Memory B cell (primary cell): Measurements from ENCODE around the gene BAHCC1.
"Not testable (repeated sequence)": the region's sequence is repeated elsewhere in the genome, so short reads cannot be mapped to it uniquely, and the experiment has no call there.

Experiments used
- ATAC-seq: fragments of 150-1000 bp; cut with Tn5 transposase; 2 replicates; pipeline ENCODE4 v1.10.0; 2021; ENCODE audit warnings: low read depth, mild to moderate bottlenecking, moderate library complexity
- DNase-seq, 2 donors: peaks; one replicate each; pipeline ENCODE4 v3.0.0; 2022; ENCODE audit warnings: low spot score in 2 of 2
- H3K27ac Mint-ChIP-seq: one replicate; pipeline ENCODE4 v1.8.0; 2022; ENCODE audit warnings: mild to moderate bottlenecking, moderate library complexity, mixed read lengths
- H3K27me3 Mint-ChIP-seq: one replicate; pipeline ENCODE4 v1.8.0; 2022; ENCODE audit warnings: mixed read lengths
- H3K36me3 Mint-ChIP-seq: one replicate; pipeline ENCODE4 v1.8.0; 2022; ENCODE audit warnings: mild to moderate bottlenecking, mixed read lengths
- H3K4me1 Mint-ChIP-seq: one replicate; pipeline ENCODE4 v1.8.0; 2022; ENCODE audit warnings: mixed read lengths
- H3K4me3 Mint-ChIP-seq: one replicate; pipeline ENCODE4 v1.8.0; 2022; ENCODE audit warnings: mild to moderate bottlenecking, moderate library complexity, mixed read lengths
- H3K9me3 Mint-ChIP-seq: one replicate; pipeline ENCODE4 v1.8.0; 2022; ENCODE audit warnings: mixed read lengths

Gene BAHCC1

DNA sequence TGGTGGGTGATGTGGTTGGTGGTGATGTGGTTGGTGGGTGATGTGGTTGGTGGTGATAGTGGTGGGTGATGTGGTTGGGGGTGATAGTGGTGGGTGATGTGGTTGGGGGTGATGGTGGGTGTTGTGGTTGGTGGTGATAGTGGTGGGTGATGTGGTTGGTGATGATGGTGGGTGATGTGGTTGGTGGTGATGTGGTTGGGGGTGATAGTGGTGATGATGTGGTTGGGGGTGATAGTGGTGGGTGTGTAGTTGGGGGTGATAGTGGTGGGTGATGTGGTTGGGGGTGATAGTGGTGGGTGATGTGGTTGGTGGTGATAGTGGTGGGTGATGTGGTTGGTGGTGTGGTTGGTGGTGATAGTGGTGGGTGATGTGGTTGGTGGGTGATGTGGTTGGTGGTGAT lies 29.8 kb downstream of the BAHCC1 start:
- H3K27me3 Mint-ChIP-seq, H3K4me3 Mint-ChIP-seq, H3K4me1 Mint-ChIP-seq, H3K9me3 Mint-ChIP-seq, ATAC-seq, H3K36me3 Mint-ChIP-seq, H3K27ac Mint-ChIP-seq, DNase-seq: not testable (repeated sequence)

DNA sequence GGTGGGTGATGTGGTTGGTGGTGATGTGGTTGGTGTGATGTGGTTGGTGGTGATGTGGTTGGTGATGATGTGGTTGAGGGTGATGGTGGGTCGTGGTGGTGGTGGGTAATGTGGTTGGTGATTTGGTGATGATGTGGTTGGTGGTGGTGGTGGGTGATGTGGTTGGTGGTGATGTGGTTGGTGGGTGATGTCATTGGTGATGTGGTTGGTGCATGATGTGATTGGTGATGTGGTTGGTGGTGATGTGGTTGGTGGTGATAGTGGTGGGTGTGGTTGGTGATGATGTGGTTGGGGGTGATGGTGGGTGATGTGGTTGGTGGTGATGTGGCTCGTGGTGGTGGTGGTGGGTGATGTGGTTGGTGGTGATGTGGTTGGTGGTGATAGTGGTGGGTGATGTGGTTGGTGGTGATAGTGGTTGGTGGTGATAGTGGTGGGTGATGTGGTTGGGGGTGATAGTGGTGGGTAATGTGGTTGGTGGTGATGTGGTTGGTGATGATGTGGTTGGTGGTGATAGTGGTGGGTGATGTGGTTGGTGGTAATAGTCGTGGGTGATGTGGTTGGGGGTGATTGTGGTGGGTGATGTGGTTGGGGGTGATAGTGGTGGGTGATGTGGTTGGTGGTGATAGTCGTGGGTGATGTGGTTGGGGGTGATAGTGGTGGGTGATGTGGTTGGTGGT lies 30.6 kb downstream of the BAHCC1 start:
- DNase-seq, H3K27ac Mint-ChIP-seq, H3K9me3 Mint-ChIP-seq, H3K36me3 Mint-ChIP-seq, H3K4me3 Mint-ChIP-seq, ATAC-seq, H3K4me1 Mint-ChIP-seq: not testable (repeated sequence)
- peaks cover 10% of the 10 kb centered on the region for H3K27me3 Mint-ChIP-seq

DNA sequence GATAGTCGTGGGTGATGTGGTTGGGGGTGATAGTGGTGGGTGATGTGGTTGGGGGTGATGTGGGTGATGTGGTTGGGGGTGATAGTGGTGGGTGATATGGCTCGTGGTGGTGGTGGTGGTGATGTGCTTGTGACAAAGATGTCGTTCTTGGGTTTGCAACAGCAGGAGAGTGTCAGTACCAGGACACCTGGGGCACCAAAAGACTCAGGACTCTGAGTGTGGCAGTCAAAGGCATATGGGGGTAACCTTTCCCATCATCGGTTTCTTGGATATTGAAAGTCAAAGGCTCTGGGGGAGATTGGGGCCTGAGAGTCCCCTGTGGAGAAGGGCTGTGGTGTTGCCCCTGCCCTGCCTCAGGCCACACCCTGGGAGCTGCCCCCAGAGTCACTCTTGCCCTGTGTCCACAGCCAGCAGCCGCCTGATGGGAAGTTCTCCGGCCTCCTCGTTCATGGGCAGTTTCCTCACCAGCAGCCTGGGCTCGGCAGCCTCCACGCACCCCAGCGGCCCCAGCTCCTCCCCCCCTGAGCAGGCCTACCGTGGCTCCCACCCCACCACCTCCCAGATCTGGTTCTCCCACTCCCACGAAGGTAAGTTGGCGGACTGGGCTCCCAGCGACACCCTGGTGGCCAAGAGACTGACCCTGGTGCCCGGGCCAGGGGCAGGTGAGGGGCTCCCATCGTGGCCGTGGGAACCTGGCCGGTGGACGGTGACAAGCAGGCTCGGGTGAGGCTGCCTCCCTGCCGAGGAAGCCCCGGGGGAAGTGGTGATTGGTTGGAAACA lies 31.3 kb downstream of the BAHCC1 start:
- Mint-ChIP-seq H3K36me3 (no peaks in the 10 kb centered on the region), H3K27ac (no peak overlapping the region), H3K27me3 (peaks cover 9% of the 10 kb centered on the region), H3K9me3 (no peaks in the 10 kb centered on the region), H3K4me3 (no peak overlapping the region), H3K4me1 (peaks cover 2% of the 10 kb centered on the region)
- DNase-seq, result no peak
- no peak for ATAC-seq

DNA sequence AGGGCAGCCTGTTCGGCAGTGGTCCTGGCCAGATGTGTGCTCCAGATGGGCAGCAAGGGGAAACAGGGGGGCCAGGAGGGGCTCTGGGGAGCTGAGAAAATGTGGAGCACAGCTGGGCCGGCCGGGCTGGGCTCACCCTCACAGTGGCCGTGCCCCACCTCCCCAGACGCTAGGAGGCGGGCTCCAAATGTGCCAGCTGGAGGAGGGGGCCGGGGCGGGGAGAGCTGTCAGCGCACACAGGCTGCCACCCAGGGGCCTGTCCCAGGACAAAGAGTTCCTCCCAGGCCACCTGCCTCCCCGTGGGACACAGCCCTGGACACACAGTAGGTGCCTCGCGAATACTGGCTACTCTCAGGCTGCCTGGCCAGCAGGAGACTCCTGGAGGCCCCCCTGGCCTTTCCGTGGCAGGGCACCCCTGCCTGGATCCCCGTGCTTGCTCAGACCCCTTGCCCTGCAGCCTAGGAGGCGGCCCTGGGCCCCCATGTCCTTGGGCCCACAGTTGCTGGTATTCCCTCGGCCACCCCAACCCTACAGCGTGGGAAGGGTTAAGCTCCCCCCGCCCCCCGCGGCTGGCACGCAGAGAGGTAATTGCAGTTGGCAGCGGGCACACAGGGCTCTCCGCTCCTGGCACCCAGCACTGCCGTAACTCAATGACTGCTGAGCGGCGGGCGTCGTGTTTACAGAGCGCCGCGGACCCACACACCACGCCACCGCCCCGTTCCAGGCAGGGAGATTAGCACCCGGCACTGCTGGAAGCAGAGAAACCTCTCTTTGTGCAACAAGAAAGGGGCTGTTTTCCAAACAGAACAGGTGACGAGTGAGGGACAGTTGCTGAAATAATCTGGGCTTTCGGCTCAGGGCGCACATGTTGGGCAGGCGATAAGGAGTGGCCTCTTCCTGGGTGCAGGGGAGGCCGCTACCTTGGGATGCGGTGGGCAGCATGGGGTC lies 32.2 kb downstream of the BAHCC1 start:
- H3K4me3 Mint-ChIP-seq, result no peak overlapping the region
- ATAC-seq, result no peak

DNA sequence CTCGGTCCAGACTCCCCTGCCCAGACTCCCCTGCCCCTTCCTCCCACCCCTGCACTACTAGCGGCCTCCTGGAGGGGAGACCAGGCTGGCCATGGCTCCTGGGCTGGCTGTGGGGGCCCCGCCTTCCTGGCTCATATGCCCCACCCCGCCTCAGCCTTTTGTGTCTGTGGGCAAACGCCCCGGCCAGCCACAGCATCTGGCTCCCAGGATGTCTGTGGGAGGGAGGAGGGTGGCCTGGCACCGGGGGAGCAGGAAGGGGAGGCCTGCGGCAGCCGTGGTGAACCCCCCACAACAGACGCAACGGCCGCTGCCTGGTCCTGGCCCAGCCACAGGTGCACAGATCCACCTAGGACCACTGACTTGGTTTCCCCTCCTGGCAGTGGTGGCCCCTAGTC lies 32.9 kb downstream of the BAHCC1 start:
- Mint-ChIP-seq H3K27ac (no peak overlapping the region), H3K4me1 (peaks cover 2% of the 10 kb centered on the region), H3K4me3 (no peak overlapping the region), H3K27me3 (peaks cover 8% of the 10 kb centered on the region), H3K9me3 (no peaks in the 10 kb centered on the region), H3K36me3 (no peaks in the 10 kb centered on the region)
- ATAC-seq (no peak), DNase-seq (no peak)

More for the DNA sequence above, 32.2 kb downstream of the BAHCC1 start:
- Mint-ChIP-seq H3K27me3 (peaks cover 8% of the 10 kb centered on the region), H3K36me3 (no peaks in the 10 kb centered on the region), H3K9me3 (no peaks in the 10 kb centered on the region), H3K4me1 (peaks cover 2% of the 10 kb centered on the region), H3K27ac (no peak overlapping the region)
- no peak for DNase-seq

DNA sequence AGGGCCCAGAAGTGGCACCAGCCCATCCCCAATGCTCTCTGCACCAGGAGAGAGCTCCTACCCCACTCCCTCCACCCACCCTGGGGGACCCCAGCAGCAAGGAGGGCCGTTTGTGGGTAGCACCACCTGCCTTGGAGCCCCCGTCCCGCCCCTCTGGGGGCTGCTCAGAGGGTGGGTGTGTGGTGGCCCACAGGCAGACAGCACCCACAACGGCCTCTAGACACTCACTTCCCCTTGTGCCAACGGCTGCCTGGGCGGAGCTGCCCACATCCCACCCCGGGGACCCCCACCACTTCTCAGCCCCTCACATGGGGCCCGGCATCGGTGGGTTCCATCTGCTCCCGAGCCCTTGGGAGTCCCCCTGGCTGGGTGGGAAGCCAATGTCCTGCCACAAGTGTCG lies 33.3 kb downstream of the BAHCC1 start:
- H3K27me3 Mint-ChIP-seq, result peaks cover 8% of the 10 kb centered on the region
- no peak for DNase-seq
- H3K4me3 Mint-ChIP-seq, result no peak overlapping the region
- peaks cover 2% of the 10 kb centered on the region for H3K4me1 Mint-ChIP-seq
- no peak overlapping the region for H3K27ac Mint-ChIP-seq
- H3K36me3 Mint-ChIP-seq, result no peaks in the 10 kb centered on the region
- no peak for ATAC-seq
- H3K9me3 Mint-ChIP-seq, result no peaks in the 10 kb centered on the region

DNA sequence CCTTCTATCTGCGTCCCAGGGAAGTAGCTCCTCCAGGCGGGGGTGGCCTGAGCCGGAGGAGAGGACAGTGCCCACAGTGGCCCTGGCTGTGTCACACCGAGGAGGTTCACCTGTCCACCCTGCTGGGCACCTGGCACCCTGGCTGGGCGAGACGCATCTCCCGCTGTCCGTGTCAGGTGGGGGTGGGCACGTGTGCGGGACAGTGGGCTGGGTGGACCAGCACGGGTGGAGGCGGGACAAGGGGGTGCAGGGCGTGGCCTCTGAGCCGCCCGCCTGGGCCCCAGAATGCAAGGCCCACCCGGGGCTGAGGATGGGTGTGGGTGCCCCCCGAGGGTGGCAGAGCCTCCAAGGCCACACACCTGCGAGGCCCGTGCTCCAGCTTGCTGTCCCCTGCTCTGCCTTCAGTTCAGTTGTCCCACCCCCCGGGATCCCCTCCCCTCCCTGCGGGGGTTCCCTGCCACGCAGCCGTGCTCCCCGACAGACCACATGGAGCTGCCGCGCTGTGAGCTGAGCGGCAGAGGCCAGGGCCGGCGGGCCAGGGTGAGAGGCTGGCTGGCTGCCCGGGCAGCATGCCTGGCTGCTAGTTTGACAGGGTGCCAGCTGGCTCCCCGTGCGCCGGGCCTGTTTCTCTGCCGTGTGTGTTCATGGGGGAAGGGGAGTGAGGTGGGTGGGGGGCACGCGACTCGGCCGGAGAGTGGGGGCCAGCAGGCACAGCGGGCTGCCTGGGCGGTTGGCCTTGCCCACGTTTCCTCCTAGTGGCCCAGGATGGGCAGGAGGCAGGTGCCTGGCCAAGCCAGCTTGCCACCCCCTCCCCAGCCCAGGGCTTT lies 33.9 kb downstream of the BAHCC1 start:
- ATAC-seq, result peak; percentile 53
- Mint-ChIP-seq H3K27me3 (peaks cover 8% of the 10 kb centered on the region), H3K4me1 (peaks cover 2% of the 10 kb centered on the region), H3K36me3 (no peaks in the 10 kb centered on the region), H3K27ac (no peak overlapping the region), H3K9me3 (no peaks in the 10 kb centered on the region), H3K4me3 (no peak overlapping the region)
- DNase-seq, result peak in 1 of 2 donors; percentile 46

DNA sequence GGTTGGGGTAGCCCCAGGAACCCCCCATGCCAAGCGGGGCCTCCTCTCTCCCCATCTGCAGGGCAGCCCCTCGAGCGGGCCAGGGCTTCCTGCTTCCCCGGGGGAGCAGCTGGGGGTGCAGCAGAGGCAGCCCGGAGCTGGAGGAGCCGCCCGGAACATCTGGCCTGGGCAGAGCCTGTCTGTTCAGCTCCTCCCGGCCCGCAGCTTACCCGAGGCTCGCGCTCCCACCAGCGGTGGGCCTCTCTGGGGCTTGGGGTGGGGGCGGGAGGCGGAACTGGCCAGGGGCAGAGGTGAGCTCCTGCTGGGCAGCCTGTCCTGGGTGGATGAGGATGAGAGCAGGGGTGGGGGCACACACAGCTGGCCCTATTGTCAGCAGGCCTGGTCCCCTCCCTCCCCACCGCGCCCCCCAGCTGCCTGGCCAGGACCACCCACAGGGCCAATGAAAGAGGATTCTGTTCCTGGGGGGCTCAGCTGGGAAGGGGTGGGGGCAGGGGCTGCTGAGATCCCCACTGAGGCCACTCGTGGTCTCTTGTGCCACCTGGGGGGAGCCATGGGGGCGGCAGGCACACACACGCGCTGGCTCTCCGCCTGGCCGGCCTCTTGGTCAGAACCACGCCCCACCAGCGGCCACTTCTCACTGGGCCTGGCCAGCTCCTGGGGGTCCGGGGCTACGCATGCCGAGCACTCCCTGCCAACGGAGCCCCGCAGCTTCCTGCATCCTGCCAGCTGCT lies 34.7 kb downstream of the BAHCC1 start:
- DNase-seq (peak in 1 of 2 donors; percentile 38), ATAC-seq (peak; percentile 26)
- Mint-ChIP-seq H3K4me1 (peaks cover 2% of the 10 kb centered on the region), H3K36me3 (no peaks in the 10 kb centered on the region), H3K27ac (no peak overlapping the region), H3K4me3 (no peak overlapping the region), H3K27me3 (peaks cover 13% of the 10 kb centered on the region), H3K9me3 (no peaks in the 10 kb centered on the region)

DNA sequence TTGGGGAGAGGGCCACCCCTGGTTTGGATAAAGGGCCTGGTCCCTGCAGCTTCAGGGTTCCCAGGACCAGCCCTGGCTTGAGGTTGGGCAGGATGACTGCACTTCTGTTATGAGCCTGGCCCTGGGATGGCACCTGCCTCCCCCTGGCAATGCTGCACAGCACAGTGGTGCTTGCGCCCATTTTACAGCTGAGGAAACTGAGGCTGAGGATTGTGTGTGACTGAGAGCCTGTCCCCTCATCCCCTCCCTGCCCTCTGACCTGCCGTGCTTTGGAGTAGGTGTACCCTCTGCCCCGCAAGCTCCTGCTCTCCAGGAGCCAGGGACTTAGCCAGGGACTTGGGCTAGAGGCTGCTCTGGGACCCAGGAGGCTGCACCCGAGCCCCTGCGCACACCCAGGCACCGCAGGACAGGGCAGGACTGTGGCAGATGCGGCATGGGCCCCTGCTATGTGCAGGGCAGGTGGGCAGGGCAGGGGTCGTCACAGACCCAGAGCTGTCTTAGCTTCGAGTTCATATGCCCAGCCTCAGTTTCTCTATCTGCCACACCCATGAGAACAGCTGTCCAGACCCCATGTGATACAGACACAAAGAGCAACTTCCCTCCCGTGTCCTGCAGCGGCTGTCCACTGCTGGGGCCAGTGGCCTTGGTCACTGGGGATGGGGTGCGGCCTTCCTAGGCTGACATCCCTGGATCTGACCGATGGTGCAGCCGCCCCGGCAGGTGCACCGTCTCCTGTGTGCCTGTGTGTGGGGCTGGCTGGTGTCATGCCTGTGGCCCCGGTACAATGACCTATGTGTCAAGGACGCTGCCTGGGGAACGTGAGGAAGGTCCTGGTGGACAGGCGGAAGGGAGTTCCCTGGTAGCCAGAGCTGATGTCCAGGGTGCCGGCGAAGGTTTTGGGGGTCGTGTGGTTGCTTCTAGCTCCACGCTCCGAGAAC lies 36.6 kb downstream of the BAHCC1 start:
- no peak for ATAC-seq
- H3K27ac Mint-ChIP-seq, result no peak overlapping the region
- H3K36me3 Mint-ChIP-seq, result no peaks in the 10 kb centered on the region
- H3K4me1 Mint-ChIP-seq, result peaks cover 2% of the 10 kb centered on the region
- peaks cover 16% of the 10 kb centered on the region for H3K27me3 Mint-ChIP-seq
- H3K4me3 Mint-ChIP-seq, result no peak overlapping the region
- H3K9me3 Mint-ChIP-seq, result no peaks in the 10 kb centered on the region
- DNase-seq, result no peak

DNA sequence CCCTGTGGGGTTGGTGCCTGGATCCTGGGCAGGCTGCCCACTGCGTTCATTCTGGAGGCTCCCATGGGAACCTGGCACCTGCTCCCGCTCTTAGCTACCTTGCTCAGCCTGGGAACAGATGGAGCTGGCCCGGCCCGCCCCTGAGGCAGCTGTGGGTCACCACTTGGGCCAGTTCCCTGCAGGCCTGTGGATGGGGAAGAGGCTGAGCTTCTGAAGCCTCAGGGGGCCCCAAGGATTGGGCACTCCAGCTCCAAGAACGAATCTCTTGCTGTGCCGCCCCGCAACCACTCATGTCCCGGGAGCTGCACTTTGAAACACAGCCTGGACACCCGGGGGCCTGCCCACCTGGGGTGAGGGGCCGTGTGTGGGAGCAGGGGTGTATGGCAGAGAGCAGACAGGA lies 37.7 kb downstream of the BAHCC1 start:
- H3K27me3 Mint-ChIP-seq, result peaks cover 17% of the 10 kb centered on the region
- ATAC-seq, result no peak
- no peak overlapping the region for H3K4me3 Mint-ChIP-seq
- peaks cover 2% of the 10 kb centered on the region for H3K4me1 Mint-ChIP-seq
- no peak for DNase-seq
- H3K36me3 Mint-ChIP-seq, result no peaks in the 10 kb centered on the region
- no peak overlapping the region for H3K27ac Mint-ChIP-seq
- no peaks in the 10 kb centered on the region for H3K9me3 Mint-ChIP-seq

DNA sequence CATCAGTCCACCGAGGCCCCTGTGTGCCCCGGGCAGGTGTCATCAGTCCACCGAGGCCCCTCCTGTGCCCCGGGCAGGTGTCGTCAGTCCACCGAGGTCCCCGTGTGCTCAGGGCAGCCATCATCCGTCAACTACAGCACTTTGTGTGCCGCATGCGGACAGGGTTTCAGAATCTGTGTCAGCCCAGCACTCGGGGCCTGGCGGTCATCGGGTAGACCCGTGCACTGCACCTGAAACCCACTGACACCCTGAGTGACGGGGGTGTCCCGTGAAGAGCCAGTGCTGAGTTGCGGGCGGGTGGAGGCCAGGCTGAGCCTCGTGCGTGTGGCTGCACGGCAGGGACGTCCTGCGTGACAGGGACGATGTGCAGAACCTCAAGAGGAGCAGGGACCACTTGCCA lies 38.4 kb downstream of the BAHCC1 start:
- Mint-ChIP-seq H3K27ac (no peak overlapping the region), H3K4me3 (no peak overlapping the region), H3K4me1 (peaks cover 2% of the 10 kb centered on the region)

DNA sequence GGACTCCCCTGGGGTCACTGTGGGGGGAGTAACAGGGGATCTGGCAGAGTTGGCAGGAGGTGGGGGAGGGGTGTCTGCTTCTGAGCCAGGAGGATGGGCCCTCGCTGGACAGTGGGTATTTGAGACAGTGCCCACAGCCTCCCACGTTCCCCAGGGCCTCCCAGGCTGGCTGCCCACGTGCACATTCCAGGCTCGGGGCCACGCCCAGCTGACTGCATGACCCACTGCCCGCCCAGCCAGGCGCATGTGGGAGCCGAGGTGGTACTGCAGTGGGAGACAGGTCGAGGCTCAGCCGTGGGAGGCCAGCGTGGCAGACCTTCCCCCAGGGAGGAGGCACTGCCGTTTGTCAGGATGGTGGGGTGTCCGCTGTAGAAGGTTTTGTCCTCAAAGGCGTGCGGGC lies 38.8 kb downstream of the BAHCC1 start:
- Mint-ChIP-seq H3K27me3 (peaks cover 16% of the 10 kb centered on the region), H3K36me3 (no peaks in the 10 kb centered on the region), H3K27ac (no peak overlapping the region), H3K4me3 (no peak overlapping the region), H3K4me1 (peaks cover 2% of the 10 kb centered on the region), H3K9me3 (no peaks in the 10 kb centered on the region)
- ATAC-seq (no peak), DNase-seq (no peak)

More for the DNA sequence above, 38.4 kb downstream of the BAHCC1 start:
- Mint-ChIP-seq H3K9me3 (no peaks in the 10 kb centered on the region), H3K36me3 (no peaks in the 10 kb centered on the region), H3K27me3 (peaks cover 20% of the 10 kb centered on the region)
- no peak for ATAC-seq
- DNase-seq, result no peak
